Testis (tissue), 3 donors: ENCODE measurements around the gene ARPC2. TPM values are rescaled to one million over a fixed set of nuclear protein-coding genes. Genes with fewer than 3 reads are reported as not detected.

Source experiments
- DNase-seq: peaks from one replicate; pipeline ENCODE4 v3.0.0-alpha.2; 2019
- H3K27ac ChIP-seq, 2 donors: fragments of 200-600 bp; sonication (generic); one replicate each; pipeline ENCODE4 v1.5.1; 2019
- H3K27me3 ChIP-seq: fragments of 200-600 bp; sonication (generic); one replicate; pipeline ENCODE4 v1.5.1; 2019
- H3K36me3 ChIP-seq: fragments of 200-600 bp; sonication (generic); one replicate; pipeline ENCODE4 v1.5.1; 2017; ENCODE audit warnings: low read depth; ENCODE audit errors: missing control alignments
- H3K4me1 ChIP-seq: fragments of 200-600 bp; sonication (generic); one replicate; pipeline ENCODE4 v1.5.1; 2019
- H3K4me3 ChIP-seq, 2 donors: fragments of 200-600 bp; sonication (generic); one replicate each; pipeline ENCODE4 v1.5.1; 2017 to 2019
- H3K9me3 ChIP-seq: fragments of 200-600 bp; sonication (generic); one replicate; pipeline ENCODE4 v1.5.1; 2017
- CTCF ChIP-seq, 3 experiments: fragments of 450-650 bp in 2 of 3; fragments of 200-600 bp in 1 of 3; sonication (generic) in 1 of 3; IDR thresholded peaks; one replicate each; pipeline ENCODE4 v1.5.1; 2016 to 2019; ENCODE audit warnings: antibody characterized with exemption in 3 of 3, mild to moderate bottlenecking in 2 of 3, moderate library complexity in 1 of 3
- POLR2A ChIP-seq: fragments of 450-650 bp; IDR thresholded peaks from one replicate; pipeline ENCODE4 v1.6.1; 2017; ENCODE audit warnings: antibody characterized with exemption, mild to moderate bottlenecking, moderate library complexity
- WGBS, 2 donors: methylation state at CpG; one replicate each; pipeline ENCODE4 v1.1.5; 2018; 5-methylcytosine and 5-hydroxymethylcytosine counted together
- intact Hi-C: fragments of 100-400 bp; cut with DNase I; formaldehyde crosslinking; loops from one replicate; pipeline ENCODE4 v1.15.1; 2023; ENCODE audit warnings: low total_unique reads
- polyA plus RNA-seq: library from polyadenylated mRNA; stranded (reverse); fragments of 350-450 nt; fragmentation: Illumina TruSeq; extraction: RNeasy Lipid Tissue Mini Kit (QIAGEN cat#74804); gene quantifications from one replicate; pipeline ENCODE4 v1.2.3, GENCODE V29; 2014; ENCODE audit warnings: low read depth, low replicate concordance; ENCODE audit not compliant: insufficient read depth
- total RNA-seq, 2 donors: library from RNA; depleted of rRNA; stranded (reverse); fragments of >200 nt; gene quantifications; one replicate each; pipeline ENCODE4 v1.2.3, GENCODE V29; 2016

The ARPC2 gene
- total and polyA plus RNA-seq, 3 donors from 2014 or later = 255 to 338 (median 271) TPM

- Histone ChIP-seq H3K4me1 (peaks cover 43% of the 10 kb centered on the region), H3K4me3 (no peak overlapping the region), H3K36me3 (no peaks in the 10 kb centered on the region), H3K9me3 (no peaks in the 10 kb centered on the region), H3K27ac (no peak overlapping the region), H3K27me3 (no peaks in the 10 kb centered on the region)
- intact Hi-C loops = no loop called here
- DNase-seq = no peak
- 70 to 76% methylated on average over 5 of the region's 5 CpGs for WGBS, 2 donors
- TF ChIP-seq CTCF (IDR thresholded peaks at IDR 0.05) (no peak), POLR2A (no peak)
Measured at GRCh38 chr2:218221000-218221399, 4.0 kb downstream of the ARPC2 start.

- H3K36me3 ChIP-seq = no peaks in the 10 kb centered on the region
- no peaks in the 10 kb centered on the region for H3K27me3 ChIP-seq
- no peak for TF ChIP-seq CTCF (IDR thresholded peaks at IDR 0.05)
- TF ChIP-seq POLR2A = no peak
- WGBS, 2 donors = 70 to 77% methylated on average over 5 of the region's 5 CpGs
- intact Hi-C loops = no loop called here
- no peaks in the 10 kb centered on the region for H3K9me3 ChIP-seq
- H3K4me1 ChIP-seq = peaks cover 47% of the 10 kb centered on the region
- DNase-seq = no peak
- no peak overlapping the region for H3K4me3 ChIP-seq
- no peak overlapping the region for H3K27ac ChIP-seq
Measured at GRCh38 chr2:218223046-218223445, 6.1 kb downstream of the ARPC2 start.

GRCh38 chr2:218224186-218224585 lies 7.2 kb downstream of the ARPC2 start:
- TF ChIP-seq CTCF (IDR thresholded peaks at IDR 0.05) (no peak), POLR2A (no peak)
- peaks cover 46% of the 10 kb centered on the region for H3K4me1 ChIP-seq
- H3K27me3 ChIP-seq = no peaks in the 10 kb centered on the region
- H3K9me3 ChIP-seq = no peaks in the 10 kb centered on the region
- 70 to 74% methylated on average over 1 of the region's 1 CpG for WGBS, 2 donors
- no peak for DNase-seq
- intact Hi-C loops = no loop called here
- no peaks in the 10 kb centered on the region for H3K36me3 ChIP-seq
- no peak overlapping the region for H3K27ac ChIP-seq
- H3K4me3 ChIP-seq = no peak overlapping the region

- H3K4me1 ChIP-seq = peaks cover 47% of the 10 kb centered on the region
Measured at GRCh38 chr2:218226903-218227302, 9.9 kb downstream of the ARPC2 start.

More at GRCh38 chr2:218226903-218227302, 9.9 kb downstream of the ARPC2 start:
- Histone ChIP-seq H3K4me3 (no peak overlapping the region), H3K9me3 (no peaks in the 10 kb centered on the region), H3K36me3 (no peaks in the 10 kb centered on the region), H3K27ac (no peak overlapping the region), H3K27me3 (no peaks in the 10 kb centered on the region)
- intact Hi-C loops = no loop called here
- 81 to 84% methylated on average over 3 of the region's 3 CpGs for WGBS, 2 donors
- no peak for DNase-seq
- no peak for TF ChIP-seq POLR2A
- no peak for TF ChIP-seq CTCF (IDR thresholded peaks at IDR 0.05)
